ENCODE data around the gene CAMSAP2.

The CAMSAP2 gene

DNA sequence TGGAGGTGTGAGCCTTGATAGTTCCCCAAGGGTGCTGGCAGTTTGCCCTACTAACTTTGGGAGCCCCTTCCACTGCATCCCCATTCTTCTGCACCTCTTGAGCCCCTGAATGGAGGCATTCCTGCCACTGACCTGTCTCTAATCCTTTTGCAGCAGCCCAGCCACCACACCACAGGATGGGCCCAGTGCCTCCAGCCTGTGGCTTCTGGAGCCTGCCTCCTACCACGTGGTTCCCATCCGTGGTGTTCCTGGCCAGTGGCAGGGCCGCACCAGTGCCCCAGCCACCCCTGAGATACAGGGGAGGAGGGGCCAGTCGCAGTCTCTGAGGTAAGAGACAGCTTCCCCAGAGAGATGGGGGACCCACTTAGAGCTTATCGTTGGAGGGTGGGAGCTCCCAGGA, 170.4 kb downstream of the CAMSAP2 start:
- Histone ChIP-seq H3K36me3 (ENCODE audit: control insufficient read depth in 2 of 2, insufficient read depth in 1 of 2, low read length in 2 of 2) (peaks cover 0 to 44% of the 10 kb centered on the region in 2 experiments; a peak in 1 of 3 replicates), H3K27ac (ENCODE audit: extremely low read depth, low read depth, low read length) (no peak overlapping the region), H3K9me3 (ENCODE audit: control insufficient read depth, insufficient read depth, low read depth, low read length) (no peaks in the 10 kb centered on the region), H3K4me1 (ENCODE audit: control insufficient read depth, insufficient read depth, low read length) (no peaks in the 10 kb centered on the region; the same call in 1 of the 2 replicates), H3K4me3 (ENCODE audit: low read depth, low read length) (no peak overlapping the region)
- TF ChIP-seq ZFHX2 (tag by site-specific recombination; conservative IDR thresholded peaks at IDR 0.05): no peak
- TF ChIP-seq ZNF121 (tag by site-specific recombination; IDR thresholded peaks at IDR 0.05): no peak
- TF ChIP-seq, protein P1, sequence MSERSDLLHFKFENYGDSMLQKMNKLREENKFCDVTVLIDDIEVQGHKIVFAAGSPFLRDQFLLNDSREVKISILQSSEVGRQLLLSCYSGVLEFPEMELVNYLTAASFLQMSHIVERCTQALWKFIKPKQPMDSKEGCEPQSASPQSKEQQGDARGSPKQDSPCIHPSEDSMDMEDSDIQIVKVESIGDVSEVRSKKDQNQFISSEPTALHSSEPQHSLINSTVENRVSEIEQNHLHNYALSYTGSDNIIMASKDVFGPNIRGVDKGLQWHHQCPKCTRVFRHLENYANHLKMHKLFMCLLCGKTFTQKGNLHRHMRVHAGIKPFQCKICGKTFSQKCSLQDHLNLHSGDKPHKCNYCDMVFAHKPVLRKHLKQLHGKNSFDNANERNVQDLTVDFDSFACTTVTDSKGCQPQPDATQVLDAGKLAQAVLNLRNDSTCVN (tag by site-specific recombination; optimal IDR thresholded peaks at IDR 0.05): no peak
- TF ChIP-seq ZNF391 (tag by site-specific recombination; IDR thresholded peaks at IDR 0.05; ENCODE audit: borderline replicate concordance, low read depth): no peak
- no peak for TF ChIP-seq ZNF239 (tag by site-specific recombination; IDR thresholded peaks at IDR 0.05)
- TF ChIP-seq, protein P2, sequence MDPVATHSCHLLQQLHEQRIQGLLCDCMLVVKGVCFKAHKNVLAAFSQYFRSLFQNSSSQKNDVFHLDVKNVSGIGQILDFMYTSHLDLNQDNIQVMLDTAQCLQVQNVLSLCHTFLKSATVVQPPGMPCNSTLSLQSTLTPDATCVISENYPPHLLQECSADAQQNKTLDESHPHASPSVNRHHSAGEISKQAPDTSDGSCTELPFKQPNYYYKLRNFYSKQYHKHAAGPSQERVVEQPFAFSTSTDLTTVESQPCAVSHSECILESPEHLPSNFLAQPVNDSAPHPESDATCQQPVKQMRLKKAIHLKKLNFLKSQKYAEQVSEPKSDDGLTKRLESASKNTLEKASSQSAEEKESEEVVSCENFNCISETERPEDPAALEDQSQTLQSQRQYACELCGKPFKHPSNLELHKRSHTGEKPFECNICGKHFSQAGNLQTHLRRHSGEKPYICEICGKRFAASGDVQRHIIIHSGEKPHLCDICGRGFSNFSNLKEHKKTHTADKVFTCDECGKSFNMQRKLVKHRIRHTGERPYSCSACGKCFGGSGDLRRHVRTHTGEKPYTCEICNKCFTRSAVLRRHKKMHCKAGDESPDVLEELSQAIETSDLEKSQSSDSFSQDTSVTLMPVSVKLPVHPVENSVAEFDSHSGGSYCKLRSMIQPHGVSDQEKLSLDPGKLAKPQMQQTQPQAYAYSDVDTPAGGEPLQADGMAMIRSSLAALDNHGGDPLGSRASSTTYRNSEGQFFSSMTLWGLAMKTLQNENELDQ (tag by site-specific recombination; IDR thresholded peaks at IDR 0.05; ENCODE audit: low read depth): no peak
- TF ChIP-seq, protein P3, sequence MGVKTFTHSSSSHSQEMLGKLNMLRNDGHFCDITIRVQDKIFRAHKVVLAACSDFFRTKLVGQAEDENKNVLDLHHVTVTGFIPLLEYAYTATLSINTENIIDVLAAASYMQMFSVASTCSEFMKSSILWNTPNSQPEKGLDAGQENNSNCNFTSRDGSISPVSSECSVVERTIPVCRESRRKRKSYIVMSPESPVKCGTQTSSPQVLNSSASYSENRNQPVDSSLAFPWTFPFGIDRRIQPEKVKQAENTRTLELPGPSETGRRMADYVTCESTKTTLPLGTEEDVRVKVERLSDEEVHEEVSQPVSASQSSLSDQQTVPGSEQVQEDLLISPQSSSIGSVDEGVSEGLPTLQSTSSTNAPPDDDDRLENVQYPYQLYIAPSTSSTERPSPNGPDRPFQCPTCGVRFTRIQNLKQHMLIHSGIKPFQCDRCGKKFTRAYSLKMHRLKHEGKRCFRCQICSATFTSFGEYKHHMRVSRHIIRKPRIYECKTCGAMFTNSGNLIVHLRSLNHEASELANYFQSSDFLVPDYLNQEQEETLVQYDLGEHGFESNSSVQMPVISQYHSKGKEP (tag by site-specific recombination; IDR thresholded peaks at IDR 0.05): no peak
- TF ChIP-seq, protein P4, sequence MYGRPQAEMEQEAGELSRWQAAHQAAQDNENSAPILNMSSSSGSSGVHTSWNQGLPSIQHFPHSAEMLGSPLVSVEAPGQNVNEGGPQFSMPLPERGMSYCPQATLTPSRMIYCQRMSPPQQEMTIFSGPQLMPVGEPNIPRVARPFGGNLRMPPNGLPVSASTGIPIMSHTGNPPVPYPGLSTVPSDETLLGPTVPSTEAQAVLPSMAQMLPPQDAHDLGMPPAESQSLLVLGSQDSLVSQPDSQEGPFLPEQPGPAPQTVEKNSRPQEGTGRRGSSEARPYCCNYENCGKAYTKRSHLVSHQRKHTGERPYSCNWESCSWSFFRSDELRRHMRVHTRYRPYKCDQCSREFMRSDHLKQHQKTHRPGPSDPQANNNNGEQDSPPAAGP (tag by site-specific recombination; IDR thresholded peaks at IDR 0.05): no peak
- no peak for TF ChIP-seq ZBTB48 (tag by site-specific recombination; IDR thresholded peaks at IDR 0.05)
- no peak for TF ChIP-seq GLI2 (tag by site-specific recombination; IDR thresholded peaks at IDR 0.05; ENCODE audit: borderline replicate concordance, low read depth)
- TF ChIP-seq ZNF76 (tag by site-specific recombination; IDR thresholded peaks at IDR 0.05; ENCODE audit: borderline replicate concordance, low read depth): no peak
- no peak for TF ChIP-seq ZNF629 (tag by site-specific recombination; IDR thresholded peaks at IDR 0.05)
- TF ChIP-seq GLIS1 (tag by site-specific recombination; IDR thresholded peaks at IDR 0.05): no peak
- no peak for TF ChIP-seq SALL2 (tag by site-specific recombination; IDR thresholded peaks at IDR 0.05; ENCODE audit: borderline replicate concordance)
- no peak for TF ChIP-seq ZNF571 (tag by site-specific recombination; IDR thresholded peaks at IDR 0.05)
- TF ChIP-seq ZNF510 (tag by site-specific recombination; IDR thresholded peaks at IDR 0.05; ENCODE audit: insufficient replicate concordance): no peak
- CTCF ChIA-PET: interaction anchor here (0.7 kb wide), 2 partner anchors 9 to 159 kb away, joined by 3 read pairs; no protein-coding TSS in a partner anchor
- POLR2A ChIA-PET: no interaction called here

DNA sequence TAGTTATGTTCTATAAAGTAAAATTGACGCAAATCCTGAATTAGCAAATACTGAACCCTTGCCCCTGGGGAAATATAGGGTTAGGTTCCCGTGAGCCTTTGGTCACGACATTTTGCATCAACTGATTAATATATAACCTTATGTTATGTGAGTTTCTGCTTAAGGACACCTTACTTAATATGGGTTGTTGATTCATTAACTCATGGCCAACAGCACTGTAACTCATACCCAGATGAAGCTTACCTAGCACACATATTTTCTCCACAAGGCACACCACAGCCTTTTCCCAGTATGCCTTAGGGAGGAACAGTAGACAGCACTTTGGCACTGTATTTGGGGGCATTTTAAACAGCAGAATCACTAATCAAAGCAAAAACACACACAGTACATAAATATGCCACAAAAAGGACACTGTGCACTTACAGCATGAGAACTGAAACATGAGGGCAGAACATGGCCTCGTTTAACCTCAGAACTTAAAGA, 171.1 kb downstream of the CAMSAP2 start:
- Histone ChIP-seq H3K4me3 (ENCODE audit: low read depth, low read length) (no peak overlapping the region), H3K9me3 (ENCODE audit: control insufficient read depth, insufficient read depth, low read depth, low read length) (no peaks in the 10 kb centered on the region), H3K27ac (ENCODE audit: extremely low read depth, low read depth, low read length) (no peak overlapping the region), H3K36me3 (ENCODE audit: control insufficient read depth in 2 of 2, insufficient read depth in 1 of 2, low read length in 2 of 2) (peaks cover 0 to 44% of the 10 kb centered on the region in 2 experiments; a peak in 1 of 3 replicates), H3K4me1 (ENCODE audit: control insufficient read depth, insufficient read depth, low read length) (no peaks in the 10 kb centered on the region; the same call in 1 of the 2 replicates)
- ChIA-PET CTCF (interaction anchor here (0.7 to 1.5 kb wide), 5 partner anchors 8 to 160 kb away, joined by 3 to 4 read pairs (median 3); no protein-coding TSS in a partner anchor), POLR2A (no interaction called here)
- no peak for TF ChIP-seq ZFP41 (tag by site-specific recombination; IDR thresholded peaks at IDR 0.05; ENCODE audit: borderline replicate concordance)
- no peak for TF ChIP-seq ZNF404 (tag by site-specific recombination; IDR thresholded peaks at IDR 0.05)
- TF ChIP-seq ZNF677 (tag by site-specific recombination; IDR thresholded peaks at IDR 0.05): no peak
- no peak for TF ChIP-seq TCF7L2 (IDR thresholded peaks at IDR 0.05; ENCODE audit: borderline replicate concordance, low read depth, low read length)
- TF ChIP-seq, protein P5, sequence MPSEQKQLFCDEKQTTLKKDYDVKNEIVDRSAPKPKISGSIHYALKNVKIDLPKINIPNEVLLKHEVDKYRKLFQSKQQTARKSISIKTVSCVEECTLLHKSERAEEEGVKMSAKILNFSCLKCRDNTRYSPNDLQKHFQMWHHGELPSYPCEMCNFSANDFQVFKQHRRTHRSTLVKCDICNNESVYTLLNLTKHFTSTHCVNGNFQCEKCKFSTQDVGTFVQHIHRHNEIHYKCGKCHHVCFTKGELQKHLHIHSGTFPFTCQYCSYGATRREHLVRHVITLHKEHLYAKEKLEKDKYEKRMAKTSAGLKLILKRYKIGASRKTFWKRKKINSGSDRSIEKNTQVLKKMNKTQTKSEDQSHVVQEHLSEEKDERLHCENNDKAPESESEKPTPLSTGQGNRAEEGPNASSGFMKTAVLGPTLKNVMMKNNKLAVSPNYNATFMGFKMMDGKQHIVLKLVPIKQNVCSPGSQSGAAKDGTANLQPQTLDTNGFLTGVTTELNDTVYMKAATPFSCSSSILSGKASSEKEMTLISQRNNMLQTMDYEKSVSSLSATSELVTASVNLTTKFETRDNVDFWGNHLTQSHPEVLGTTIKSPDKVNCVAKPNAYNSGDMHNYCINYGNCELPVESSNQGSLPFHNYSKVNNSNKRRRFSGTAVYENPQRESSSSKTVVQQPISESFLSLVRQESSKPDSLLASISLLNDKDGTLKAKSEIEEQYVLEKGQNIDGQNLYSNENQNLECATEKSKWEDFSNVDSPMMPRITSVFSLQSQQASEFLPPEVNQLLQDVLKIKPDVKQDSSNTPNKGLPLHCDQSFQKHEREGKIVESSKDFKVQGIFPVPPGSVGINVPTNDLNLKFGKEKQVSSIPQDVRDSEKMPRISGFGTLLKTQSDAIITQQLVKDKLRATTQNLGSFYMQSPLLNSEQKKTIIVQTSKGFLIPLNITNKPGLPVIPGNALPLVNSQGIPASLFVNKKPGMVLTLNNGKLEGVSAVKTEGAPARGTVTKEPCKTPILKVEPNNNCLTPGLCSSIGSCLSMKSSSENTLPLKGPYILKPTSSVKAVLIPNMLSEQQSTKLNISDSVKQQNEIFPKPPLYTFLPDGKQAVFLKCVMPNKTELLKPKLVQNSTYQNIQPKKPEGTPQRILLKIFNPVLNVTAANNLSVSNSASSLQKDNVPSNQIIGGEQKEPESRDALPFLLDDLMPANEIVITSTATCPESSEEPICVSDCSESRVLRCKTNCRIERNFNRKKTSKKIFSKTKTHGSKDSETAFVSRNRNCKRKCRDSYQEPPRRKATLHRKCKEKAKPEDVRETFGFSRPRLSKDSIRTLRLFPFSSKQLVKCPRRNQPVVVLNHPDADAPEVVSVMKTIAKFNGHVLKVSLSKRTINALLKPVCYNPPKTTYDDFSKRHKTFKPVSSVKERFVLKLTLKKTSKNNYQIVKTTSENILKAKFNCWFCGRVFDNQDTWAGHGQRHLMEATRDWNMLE (tag by site-specific recombination; conservative IDR thresholded peaks at IDR 0.05; ENCODE audit: low read depth): no peak
- no peak for TF ChIP-seq ZBTB8A (tag by site-specific recombination; IDR thresholded peaks at IDR 0.05)
- no peak for TF ChIP-seq SETDB1 (IDR thresholded peaks at IDR 0.05; ENCODE audit: insufficient read length, low read length)
- TF ChIP-seq ZNF366 (tag by site-specific recombination; conservative IDR thresholded peaks at IDR 0.05): no peak
